Loucy (cell line): ENCODE measurements around the gene CHN2.

Experiments
- H2AFZ ChIP-seq: fragments of 200-600 bp; sonication (generic); 2 replicates; pipeline ENCODE4 v1.6.0; 2016; ENCODE audit warnings: antibody characterized with exemption, mild to moderate bottlenecking, low read length, moderate library complexity
- H3F3A ChIP-seq: fragments of 200-600 bp; 2 replicates; pipeline ENCODE4 v1.6.0; 2016; ENCODE audit warnings: antibody characterized with exemption, low read depth, mild to moderate bottlenecking
- H3K27me3 ChIP-seq: fragments of 200-600 bp; sonication (generic); 2 replicates; pipeline ENCODE4 v1.6.1; 2014; ENCODE audit warnings: low read length, mild to moderate bottlenecking; ENCODE audit not compliant: insufficient read depth, poor library complexity, severe bottlenecking
- H3K36me3 ChIP-seq: fragments of 200-600 bp; sonication (generic); 2 replicates; pipeline ENCODE4 v1.6.1; 2016; ENCODE audit warnings: low read length; ENCODE audit not compliant: insufficient read depth
- H3K4me1 ChIP-seq: fragments of 200-600 bp; sonication (generic); 2 replicates; pipeline ENCODE4 v1.5.1; 2014; ENCODE audit warnings: low read length, mild to moderate bottlenecking; ENCODE audit not compliant: insufficient read depth, poor library complexity, severe bottlenecking
- H3K4me2 ChIP-seq: fragments of 200-600 bp; sonication (generic); 2 replicates; pipeline ENCODE4 v1.6.0; 2014; ENCODE audit warnings: antibody characterized with exemption, low read length, low read depth, mild to moderate bottlenecking; ENCODE audit not compliant: poor library complexity, severe bottlenecking
- H3K4me3 ChIP-seq: fragments of 200-600 bp; sonication (generic); 2 replicates; pipeline ENCODE4 v1.5.1; 2014; ENCODE audit warnings: low read length, mild to moderate bottlenecking, mixed read lengths; ENCODE audit not compliant: poor library complexity, severe bottlenecking
- H3K79me2 ChIP-seq: fragments of 200-600 bp; sonication (generic); 2 replicates; pipeline ENCODE4 v1.6.1; 2014; ENCODE audit warnings: low read length; ENCODE audit not compliant: insufficient read depth
- H3K9ac ChIP-seq: fragments of 200-600 bp; sonication (generic); 2 replicates; pipeline ENCODE4 v1.6.0; 2014; ENCODE audit warnings: mild to moderate bottlenecking, low read depth, low read length, moderate library complexity; ENCODE audit not compliant: poor library complexity, severe bottlenecking
- H3K9me2 ChIP-seq: fragments of 200-600 bp; sonication (generic); replicated peaks from 2 replicates; pipeline ENCODE4 v1.6.1; 2016; ENCODE audit warnings: low read depth, low read length, mixed read lengths
- H3K9me3 ChIP-seq: fragments of 200-600 bp; sonication (generic); 2 replicates; pipeline ENCODE4 v1.6.1; 2014; ENCODE audit warnings: mild to moderate bottlenecking, antibody characterized with exemption, low read length, low read depth; ENCODE audit not compliant: insufficient read depth
- H4K20me1 ChIP-seq: fragments of 200-600 bp; sonication (generic); 2 replicates; pipeline ENCODE4 v1.6.0; 2014; ENCODE audit warnings: antibody characterized with exemption, low read length, mild to moderate bottlenecking; ENCODE audit not compliant: insufficient read depth, poor library complexity, severe bottlenecking
- EZH2phosphoT487 ChIP-seq: fragments of 200-600 bp; IDR thresholded peaks from 2 replicates; pipeline ENCODE4 v1.6.1; 2018; ENCODE audit warnings: antibody characterized with exemption, mild to moderate bottlenecking, moderate library complexity, borderline replicate concordance
- TF ChIP-seq, protein P1 (sequence below): fragments of 200-600 bp; sonication (generic); conservative IDR thresholded peaks from 2 replicates; pipeline ENCODE4 v1.5.1; 2014; ENCODE audit warnings: mild to moderate bottlenecking, antibody characterized with exemption, low read length

Gene CHN2

GRCh38 chr7:29318853-29319718 is 124.5 kb downstream of the CHN2 start:
- Histone ChIP-seq H3K27me3 (no peaks in the 10 kb centered on the region), H2AFZ (no peak overlapping the region), H3K4me1 (peaks cover 29% of the 10 kb centered on the region), H3K9ac (no peak overlapping the region), H4K20me1 (no peaks in the 10 kb centered on the region), H3K9me2 (no peaks in the 10 kb centered on the region), H3K36me3 (no peaks in the 10 kb centered on the region), H3K4me2 (no peak overlapping the region), H3F3A (no peaks in the 10 kb centered on the region), H3K9me3 (no peaks in the 10 kb centered on the region), H3K79me2 (no peaks in the 10 kb centered on the region), H3K4me3 (no peak overlapping the region)
- TF ChIP-seq, protein P1, sequence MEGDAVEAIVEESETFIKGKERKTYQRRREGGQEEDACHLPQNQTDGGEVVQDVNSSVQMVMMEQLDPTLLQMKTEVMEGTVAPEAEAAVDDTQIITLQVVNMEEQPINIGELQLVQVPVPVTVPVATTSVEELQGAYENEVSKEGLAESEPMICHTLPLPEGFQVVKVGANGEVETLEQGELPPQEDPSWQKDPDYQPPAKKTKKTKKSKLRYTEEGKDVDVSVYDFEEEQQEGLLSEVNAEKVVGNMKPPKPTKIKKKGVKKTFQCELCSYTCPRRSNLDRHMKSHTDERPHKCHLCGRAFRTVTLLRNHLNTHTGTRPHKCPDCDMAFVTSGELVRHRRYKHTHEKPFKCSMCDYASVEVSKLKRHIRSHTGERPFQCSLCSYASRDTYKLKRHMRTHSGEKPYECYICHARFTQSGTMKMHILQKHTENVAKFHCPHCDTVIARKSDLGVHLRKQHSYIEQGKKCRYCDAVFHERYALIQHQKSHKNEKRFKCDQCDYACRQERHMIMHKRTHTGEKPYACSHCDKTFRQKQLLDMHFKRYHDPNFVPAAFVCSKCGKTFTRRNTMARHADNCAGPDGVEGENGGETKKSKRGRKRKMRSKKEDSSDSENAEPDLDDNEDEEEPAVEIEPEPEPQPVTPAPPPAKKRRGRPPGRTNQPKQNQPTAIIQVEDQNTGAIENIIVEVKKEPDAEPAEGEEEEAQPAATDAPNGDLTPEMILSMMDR, result no peak
- no peak for TF ChIP-seq EZH2phosphoT487

DNA sequence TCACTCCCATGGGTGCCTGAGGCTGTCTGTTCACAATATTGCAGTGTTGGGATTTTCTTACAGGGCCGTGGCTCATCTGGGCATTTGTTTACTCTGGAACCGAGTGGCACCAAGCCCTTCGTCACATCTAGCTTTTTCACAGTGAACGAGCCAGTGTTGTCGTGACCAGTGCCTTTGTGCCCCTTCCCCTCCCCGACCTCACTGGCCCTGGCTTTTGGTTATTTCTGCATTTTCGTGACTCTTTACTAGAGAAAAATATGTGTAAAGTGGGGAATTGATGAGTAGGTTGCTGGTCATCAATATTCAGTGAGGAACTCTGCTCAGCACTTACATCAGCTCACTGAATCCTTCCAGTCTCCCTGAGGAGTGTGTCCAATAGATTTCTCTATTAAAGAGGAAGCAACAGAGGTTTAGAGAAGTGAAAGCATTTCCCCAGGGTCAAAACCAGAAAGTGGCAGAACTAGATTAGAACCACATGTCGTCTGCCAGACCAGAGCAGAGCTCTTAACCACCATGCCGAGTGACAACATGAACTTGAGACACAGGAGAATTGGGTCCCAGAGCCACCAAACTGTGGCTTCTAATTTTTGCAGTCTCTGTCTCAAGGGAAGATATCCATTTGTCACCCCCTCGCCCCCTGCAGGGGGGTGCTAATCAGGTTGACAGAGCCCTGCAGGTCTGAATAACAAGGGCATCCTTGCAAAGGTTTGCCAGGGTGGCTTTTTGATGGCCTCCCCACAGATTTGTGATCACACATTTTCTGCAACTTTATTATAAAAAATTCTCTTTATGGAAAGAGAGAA is 125.3 kb downstream of the CHN2 start:
- Histone ChIP-seq H3K36me3 (no peaks in the 10 kb centered on the region), H4K20me1 (no peaks in the 10 kb centered on the region), H3K4me2 (no peak overlapping the region), H3K79me2 (no peaks in the 10 kb centered on the region), H3K4me1 (peaks cover 29% of the 10 kb centered on the region), H3K27me3 (no peaks in the 10 kb centered on the region), H3F3A (no peaks in the 10 kb centered on the region), H2AFZ (no peak overlapping the region), H3K4me3 (no peak overlapping the region), H3K9me2 (no peaks in the 10 kb centered on the region), H3K9me3 (no peaks in the 10 kb centered on the region), H3K9ac (no peak overlapping the region)
- TF ChIP-seq EZH2phosphoT487, result no peak
- TF ChIP-seq, protein P1, result no peak; the same call in 1 of the 2 replicates

DNA sequence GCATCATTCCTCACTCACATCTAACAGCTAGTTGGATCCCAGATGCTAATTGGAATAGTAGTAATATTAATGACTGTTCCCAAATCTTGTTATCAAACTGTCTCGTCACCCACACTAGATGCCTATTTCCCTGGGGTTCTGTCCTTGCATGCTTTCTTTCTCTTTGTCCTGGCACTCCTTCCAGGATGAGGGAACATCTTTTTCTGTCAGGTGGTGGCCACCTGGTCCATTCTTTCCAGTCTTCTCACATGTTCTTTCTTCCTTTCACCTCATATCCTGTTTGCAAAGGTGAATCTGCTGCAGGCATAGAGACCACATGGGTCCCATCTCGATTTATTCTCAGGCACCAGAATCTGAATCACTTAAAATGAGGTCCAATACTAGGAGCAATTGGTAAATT is 126.0 kb downstream of the CHN2 start:
- no peak overlapping the region for H3K4me3 ChIP-seq
- H3F3A ChIP-seq, result no peaks in the 10 kb centered on the region
- no peaks in the 10 kb centered on the region for H4K20me1 ChIP-seq
- no peaks in the 10 kb centered on the region for H3K36me3 ChIP-seq
- no peaks in the 10 kb centered on the region for H3K27me3 ChIP-seq
- no peak overlapping the region for H3K4me2 ChIP-seq
- no peak for TF ChIP-seq EZH2phosphoT487
- H3K79me2 ChIP-seq, result no peaks in the 10 kb centered on the region
- H3K9me2 ChIP-seq, result no peaks in the 10 kb centered on the region
- H3K4me1 ChIP-seq, result peaks cover 29% of the 10 kb centered on the region
- no peaks in the 10 kb centered on the region for H3K9me3 ChIP-seq
- H3K9ac ChIP-seq, result no peak overlapping the region
- H2AFZ ChIP-seq, result no peak overlapping the region
